Activated T-cell treated with anti-CD3 and anti-CD28 coated beads for 4 hours (primary cell): ENCODE measurements around the gene SH3RF1.

Source experiments
- DNase-seq: peaks from one replicate; pipeline ENCODE4 v3.0.0-alpha.2; 2020

Gene SH3RF1

GRCh38 chr4:169098532-169098931, 172.2 kb downstream of the SH3RF1 start:
- DNase-seq, result no peak

GRCh38 chr4:169098054-169098497, 172.7 kb downstream of the SH3RF1 start:
- DNase-seq, result no peak

GRCh38 chr4:169096221-169096620, 174.5 kb downstream of the SH3RF1 start:
- no peak for DNase-seq

GRCh38 chr4:169094656-169095231, 176.0 kb downstream of the SH3RF1 start:
- no peak for DNase-seq

GRCh38 chr4:169092889-169093522, 177.8 kb downstream of the SH3RF1 start:
- no peak for DNase-seq

GRCh38 chr4:169090484-169091215, 180.1 kb downstream of the SH3RF1 start:
- DNase-seq, result no peak

GRCh38 chr4:169089004-169089403, 181.8 kb downstream of the SH3RF1 start:
- no peak for DNase-seq

- no peak for DNase-seq
Observed at GRCh38 chr4:169084954-169085353, 185.8 kb downstream of the SH3RF1 start.

GRCh38 chr4:169080981-169081380, 189.8 kb downstream of the SH3RF1 start:
- no peak for DNase-seq

GRCh38 chr4:169079942-169080827, 190.6 kb downstream of the SH3RF1 start:
- DNase-seq, result no peak

GRCh38 chr4:169074117-169074516, 196.6 kb downstream of the SH3RF1 start:
- no peak for DNase-seq

GRCh38 chr4:169071747-169072146, 199.0 kb downstream of the SH3RF1 start:
- no peak for DNase-seq

GRCh38 chr4:169070895-169071218, 199.9 kb downstream of the SH3RF1 start:
- no peak for DNase-seq

GRCh38 chr4:169070071-169070894, 200.5 kb downstream of the SH3RF1 start:
- DNase-seq, result no peak

GRCh38 chr4:169068423-169068822, 202.3 kb downstream of the SH3RF1 start:
- DNase-seq, result no peak

- DNase-seq, result no peak
Observed at GRCh38 chr4:169066934-169067333, 203.8 kb downstream of the SH3RF1 start.

GRCh38 chr4:169064296-169064695, 206.5 kb downstream of the SH3RF1 start:
- DNase-seq, result no peak

- no peak for DNase-seq
Observed at GRCh38 chr4:169063441-169063840, 207.3 kb downstream of the SH3RF1 start.

- DNase-seq, result no peak
Observed at GRCh38 chr4:169062897-169063244, 207.9 kb downstream of the SH3RF1 start.

GRCh38 chr4:169061386-169061785, 209.4 kb downstream of the SH3RF1 start:
- DNase-seq, result no peak

- DNase-seq, result no peak
Observed at GRCh38 chr4:169060391-169061091, 210.2 kb downstream of the SH3RF1 start.
